Neural progenitor cell (in vitro differentiated cells): ENCODE measurements around the gene CHCHD6. TPM values are rescaled to one million over a fixed set of nuclear protein-coding genes. Genes with fewer than 3 reads are reported as not detected.
A peak's percentile ranks its signal among the peaks of the same experiment; 100 is the strongest.

Experiments used
- DNase-seq: peaks from one replicate; pipeline ENCODE4 v3.0.0-alpha.2; 2016; ENCODE audit warnings: low spot score
- H2AFZ ChIP-seq: fragments of 200-600 bp; sonication (generic); replicated peaks from 2 replicates; pipeline ENCODE4 v1.6.1; 2016; ENCODE audit warnings: antibody characterized with exemption
- H3F3A ChIP-seq: fragments of 200-600 bp; sonication (generic); 2 replicates; pipeline ENCODE4 v1.6.1; 2016; ENCODE audit warnings: antibody characterized with exemption, low read depth
- H3K27ac ChIP-seq: fragments of 200-600 bp; sonication (generic); 2 replicates; pipeline ENCODE4 v1.5.1; 2016; ENCODE audit warnings: mild to moderate bottlenecking
- H3K27me3 ChIP-seq: fragments of 200-600 bp; sonication (generic); 2 replicates; pipeline ENCODE4 v1.6.1; 2016; ENCODE audit warnings: mild to moderate bottlenecking, moderate library complexity
- H3K36me3 ChIP-seq: fragments of 200-600 bp; sonication (generic); 2 replicates; pipeline ENCODE4 v1.5.1; 2016
- H3K4me1 ChIP-seq: fragments of 200-600 bp; sonication (generic); 2 replicates; pipeline ENCODE4 v1.6.1; 2016; ENCODE audit warnings: mixed run types
- H3K4me2 ChIP-seq: fragments of 200-600 bp; sonication (generic); 2 replicates; pipeline ENCODE4 v1.6.1; 2016
- H3K4me3 ChIP-seq: fragments of 200-600 bp; sonication (generic); 2 replicates; pipeline ENCODE4 v1.5.1; 2016
- H3K79me2 ChIP-seq: fragments of 200-600 bp; sonication (generic); 2 replicates; pipeline ENCODE4 v1.6.1; 2016; ENCODE audit warnings: low read depth
- H3K9ac ChIP-seq: fragments of 200-600 bp; sonication (generic); 2 replicates; pipeline ENCODE4 v1.6.1; 2016
- H3K9me3 ChIP-seq: fragments of 200-600 bp; sonication (generic); 2 replicates; pipeline ENCODE4 v1.5.1; 2016; ENCODE audit warnings: low read depth
- H4K20me1 ChIP-seq: fragments of 200-600 bp; sonication (generic); 2 replicates; pipeline ENCODE4 v1.6.1; 2016; ENCODE audit warnings: low read depth
- H3K27ac Mint-ChIP-seq: 3 replicates; pipeline ENCODE4 v1.8.0; 2021; ENCODE audit warnings: mixed read lengths
- H3K27me3 Mint-ChIP-seq: 2 replicates; pipeline ENCODE4 v1.8.0; 2022; ENCODE audit warnings: low read depth, mild to moderate bottlenecking, inconsistent platforms, moderate library complexity, mixed read lengths; ENCODE audit not compliant: insufficient read depth
- H3K36me3 Mint-ChIP-seq: 3 replicates; pipeline ENCODE4 v1.8.0; 2021; ENCODE audit warnings: mixed read lengths
- H3K4me1 Mint-ChIP-seq: 3 replicates; pipeline ENCODE4 v1.8.0; 2021; ENCODE audit warnings: mixed read lengths
- H3K4me3 Mint-ChIP-seq: 3 replicates; pipeline ENCODE4 v1.8.0; 2021; ENCODE audit warnings: mild to moderate bottlenecking, moderate library complexity, mixed read lengths
- H3K9me3 Mint-ChIP-seq: 3 replicates; pipeline ENCODE4 v1.8.0; 2020; ENCODE audit warnings: mixed read lengths
- CTCF ChIP-seq: fragments of 200-600 bp; sonication (generic); IDR thresholded peaks from 2 replicates; pipeline ENCODE4 v1.5.1; 2017; ENCODE audit warnings: antibody characterized with exemption, mild to moderate bottlenecking
- EZH2 ChIP-seq: fragments of 200-600 bp; sonication (generic); IDR thresholded peaks from 2 replicates; pipeline ENCODE4 v1.6.1; 2017; ENCODE audit warnings: antibody characterized with exemption, mild to moderate bottlenecking, moderate library complexity
- EZH2phosphoT487 ChIP-seq: fragments of 200-600 bp; sonication (generic); IDR thresholded peaks from 2 replicates; pipeline ENCODE4 v1.6.1; 2017; ENCODE audit warnings: antibody characterized with exemption
- total RNA-seq: library from RNA; depleted of rRNA; stranded (reverse); fragments of >200 nt; gene quantifications from 2 replicates; pipeline ENCODE4 v1.2.3, GENCODE V29; 2015; ENCODE audit warnings: low replicate concordance

Gene CHCHD6
- total RNA-seq, 1 donor from 2014 or later, result 35.7 TPM

DNA sequence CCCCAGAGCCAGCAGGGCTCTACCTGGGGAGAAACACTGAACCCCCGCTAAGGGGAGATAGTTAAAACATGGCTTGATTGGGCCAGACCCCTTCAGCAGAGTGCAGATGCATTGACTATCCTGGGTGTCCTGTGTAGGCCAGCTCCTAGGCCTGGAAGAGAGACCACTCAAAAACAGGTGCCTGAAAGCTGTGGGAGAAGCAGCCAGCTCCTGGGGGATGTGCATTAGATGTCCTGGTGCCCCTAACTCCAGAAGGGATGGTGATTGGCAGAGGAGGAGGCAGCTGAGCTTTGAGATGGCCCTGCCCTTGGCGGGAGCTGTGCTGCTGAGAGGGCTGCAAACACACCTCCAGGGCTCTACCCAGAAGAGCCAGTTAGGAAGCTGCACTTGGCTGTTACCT, 189.6 kb downstream of the CHCHD6 start:
- no peaks in the 10 kb centered on the region for H3F3A ChIP-seq

GRCh38 chr3:126894475-126894874, 190.4 kb downstream of the CHCHD6 start:
- DNase-seq, result no peak
- Histone ChIP-seq H3K9ac (no peak overlapping the region), H3K4me1 (no peaks in the 10 kb centered on the region), H3K4me3 (no peak overlapping the region), H3K9me3 (no peaks in the 10 kb centered on the region), H3K79me2 (no peaks in the 10 kb centered on the region), H3K27ac (no peak overlapping the region), H2AFZ (no peak overlapping the region), H4K20me1 (no peaks in the 10 kb centered on the region), H3K36me3 (no peaks in the 10 kb centered on the region), H3K4me2 (no peak overlapping the region), H3F3A (no peaks in the 10 kb centered on the region), H3K27me3 (no peaks in the 10 kb centered on the region)
- no peaks in the 10 kb centered on the region for H3K9me3 Mint-ChIP-seq
- peaks cover 11% of the 10 kb centered on the region for H3K4me1 Mint-ChIP-seq
- TF ChIP-seq EZH2phosphoT487, result no peak
- no peak for TF ChIP-seq EZH2
- no peak for TF ChIP-seq CTCF
- no peak overlapping the region for H3K27ac Mint-ChIP-seq
- no peak overlapping the region for H3K4me3 Mint-ChIP-seq
- H3K36me3 Mint-ChIP-seq, result no peaks in the 10 kb centered on the region
- peaks cover 2% of the 10 kb centered on the region for H3K27me3 Mint-ChIP-seq

More for the DNA sequence above, 189.6 kb downstream of the CHCHD6 start:
- Histone ChIP-seq H3K79me2 (no peaks in the 10 kb centered on the region), H3K9ac (no peak overlapping the region), H3K9me3 (no peaks in the 10 kb centered on the region), H2AFZ (no peak overlapping the region), H3K27ac (no peak overlapping the region), H4K20me1 (no peaks in the 10 kb centered on the region), H3K4me1 (no peaks in the 10 kb centered on the region), H3K27me3 (no peaks in the 10 kb centered on the region), H3K36me3 (no peaks in the 10 kb centered on the region), H3K4me2 (no peak overlapping the region), H3K4me3 (no peak overlapping the region)
- Mint-ChIP-seq H3K4me1 (peaks cover 14% of the 10 kb centered on the region), H3K36me3 (no peaks in the 10 kb centered on the region), H3K27me3 (peaks cover 2% of the 10 kb centered on the region), H3K4me3 (no peak overlapping the region), H3K27ac (peak overlapping the region; percentile 57), H3K9me3 (no peaks in the 10 kb centered on the region)
- no peak for DNase-seq
- TF ChIP-seq EZH2phosphoT487, result no peak
- TF ChIP-seq CTCF, result no peak
- no peak for TF ChIP-seq EZH2

GRCh38 chr3:126895178-126896066, 191.4 kb downstream of the CHCHD6 start:
- no peak for TF ChIP-seq CTCF
- TF ChIP-seq EZH2, result no peak
- TF ChIP-seq EZH2phosphoT487, result no peak
- Mint-ChIP-seq H3K27ac (no peak overlapping the region), H3K4me1 (peaks cover 9% of the 10 kb centered on the region)

More at GRCh38 chr3:126895178-126896066, 191.4 kb downstream of the CHCHD6 start:
- no peaks in the 10 kb centered on the region for H3K9me3 ChIP-seq
- H3K79me2 ChIP-seq, result no peaks in the 10 kb centered on the region
- no peaks in the 10 kb centered on the region for H3K27me3 ChIP-seq
- H3K4me1 ChIP-seq, result no peaks in the 10 kb centered on the region
- H3K9me3 Mint-ChIP-seq, result no peaks in the 10 kb centered on the region
- H4K20me1 ChIP-seq, result no peaks in the 10 kb centered on the region
- no peaks in the 10 kb centered on the region for H3F3A ChIP-seq
- H3K4me3 Mint-ChIP-seq, result no peak overlapping the region
- H3K27me3 Mint-ChIP-seq, result no peaks in the 10 kb centered on the region
- H3K4me3 ChIP-seq, result no peak overlapping the region
- H3K27ac ChIP-seq, result no peak overlapping the region
- H3K9ac ChIP-seq, result no peak overlapping the region
- DNase-seq, result no peak
- H3K36me3 Mint-ChIP-seq, result no peaks in the 10 kb centered on the region
- H2AFZ ChIP-seq, result no peak overlapping the region
- H3K36me3 ChIP-seq, result no peaks in the 10 kb centered on the region
- no peak overlapping the region for H3K4me2 ChIP-seq
